Epithelial cell of proximal tubule (primary cell): ENCODE data around the gene HIP1. TPM values are rescaled to one million over a fixed set of nuclear protein-coding genes. Genes with fewer than 3 reads are reported as not detected.

Experiments
- DNase-seq: peaks from one replicate; pipeline ENCODE4 v3.0.0-alpha.2; 2011; ENCODE audit warnings: low read depth
- H3K4me3 ChIP-seq: 2 replicates; pipeline ENCODE4 v1.5.1; 2011; ENCODE audit warnings: low read depth, mild to moderate bottlenecking, low read length
- CTCF ChIP-seq: conservative IDR thresholded peaks from 2 replicates; pipeline ENCODE4 v1.5.1; 2012; ENCODE audit warnings: low read depth, mild to moderate bottlenecking, low read length
- total RNA-seq: library from RNA; depleted of rRNA; stranded (reverse); fragments of >200 nt; gene quantifications from 2 replicates; pipeline ENCODE4 v1.2.3, GENCODE V29; 2015

The HIP1 gene
- total RNA-seq, 1 donor from 2014 or later: 10.6 TPM

DNA sequence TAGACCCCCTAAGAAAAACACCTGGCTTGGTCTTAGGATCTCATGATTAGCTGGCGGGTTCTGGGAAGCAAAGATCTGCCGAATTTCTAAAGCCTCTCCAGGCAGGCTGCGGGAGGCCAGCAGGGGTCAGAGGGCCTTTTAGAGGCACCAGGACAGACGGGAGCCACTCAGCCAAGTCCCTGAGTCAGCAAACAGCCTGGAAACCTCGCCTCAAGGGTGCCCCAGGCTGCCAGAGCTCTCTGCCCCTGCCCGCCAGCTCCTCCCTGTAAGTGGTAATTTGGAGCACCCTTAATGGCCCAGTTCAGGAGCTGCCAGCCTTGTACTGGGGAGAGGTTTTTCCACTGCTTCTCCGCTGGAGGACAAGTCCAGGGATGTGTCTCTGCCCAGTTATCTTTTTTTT lies 88.7 kb downstream of the HIP1 start:
- H3K4me3 ChIP-seq: no peak overlapping the region
- peak; percentile 46 for TF ChIP-seq CTCF
- no peak for DNase-seq

GRCh38 chr7:75649462-75649861 lies 89.3 kb downstream of the HIP1 start:
- DNase-seq: peak; percentile 50
- no peak overlapping the region for H3K4me3 ChIP-seq
- TF ChIP-seq CTCF: no peak

- TF ChIP-seq CTCF: no peak
- no peak overlapping the region for H3K4me3 ChIP-seq
- DNase-seq: no peak
Measured at GRCh38 chr7:75647709-75648438, 90.9 kb downstream of the HIP1 start.

GRCh38 chr7:75646571-75647102 lies 92.1 kb downstream of the HIP1 start:
- no peak overlapping the region for H3K4me3 ChIP-seq
- no peak for TF ChIP-seq CTCF
- DNase-seq: no peak

GRCh38 chr7:75645570-75645969 lies 93.2 kb downstream of the HIP1 start:
- TF ChIP-seq CTCF: no peak
- H3K4me3 ChIP-seq: no peak overlapping the region
- DNase-seq: no peak

GRCh38 chr7:75644589-75644988 lies 94.2 kb downstream of the HIP1 start:
- H3K4me3 ChIP-seq: no peak overlapping the region
- no peak for DNase-seq
- no peak for TF ChIP-seq CTCF
